ENCODE data around the gene NDUFV2.
"Not testable (repeated sequence)": the region's sequence is repeated elsewhere in the genome, so short reads cannot be mapped to it uniquely, and the experiment has no call there.

Gene NDUFV2

GRCh38 chr18:9157806-9158205 is 55.3 kb downstream of the NDUFV2 start:
- no peak for DNase-seq (ENCODE audit: low spot score)

- no peak for DNase-seq (ENCODE audit: low spot score)
These were observed 57.5 kb downstream of the NDUFV2 start for GRCh38 chr18:9160014-9160413.

- not testable (repeated sequence) for DNase-seq (ENCODE audit: low spot score)
These were observed 60.2 kb downstream of the NDUFV2 start for GRCh38 chr18:9162663-9163062.

GRCh38 chr18:9164149-9164548 is 61.6 kb downstream of the NDUFV2 start:
- DNase-seq (ENCODE audit: low spot score), result not testable (repeated sequence)

DNA sequence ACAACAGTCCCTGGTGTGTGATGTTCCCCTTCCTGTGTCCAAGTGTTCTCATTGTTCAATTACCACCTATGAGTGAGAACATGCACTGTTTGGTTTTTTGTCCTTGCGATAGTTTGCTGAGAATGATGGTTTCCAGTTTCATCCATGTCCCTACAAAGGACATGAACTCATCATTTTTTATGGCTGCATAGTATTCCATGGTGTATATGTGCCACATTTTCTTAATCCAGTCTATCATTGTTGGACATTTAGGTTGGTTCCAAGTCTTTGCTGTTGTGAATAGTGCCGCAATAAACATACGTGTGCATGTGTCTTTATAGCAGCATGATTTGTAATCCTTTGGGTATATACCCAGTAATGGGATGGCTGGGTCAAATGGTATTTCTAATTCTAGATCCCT is 63.4 kb downstream of the NDUFV2 start:
- DNase-seq (ENCODE audit: low spot score), result not testable (repeated sequence)

DNA sequence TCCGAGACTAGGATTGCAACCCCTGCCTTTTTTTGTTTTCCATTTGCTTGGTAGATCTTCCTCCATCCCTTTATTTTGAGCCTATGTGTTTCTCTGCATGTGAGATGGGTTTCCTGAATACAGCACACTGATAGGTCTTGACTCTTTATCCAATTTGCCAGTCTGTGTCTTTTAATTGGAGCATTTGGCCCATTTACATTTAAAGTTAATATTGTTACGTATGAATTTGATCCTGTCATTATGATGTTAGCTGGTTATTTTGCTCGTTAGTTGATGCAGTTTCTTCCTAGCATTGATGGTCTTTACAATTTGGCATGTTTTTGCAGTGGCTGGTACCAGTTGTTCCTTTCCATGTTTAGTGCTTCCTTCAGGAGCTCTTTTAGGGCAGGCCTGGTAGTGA is 67.0 kb downstream of the NDUFV2 start:
- not testable (repeated sequence) for DNase-seq (ENCODE audit: low spot score)

GRCh38 chr18:9171919-9172318 is 69.4 kb downstream of the NDUFV2 start:
- not testable (repeated sequence) for DNase-seq (ENCODE audit: low spot score)

DNA sequence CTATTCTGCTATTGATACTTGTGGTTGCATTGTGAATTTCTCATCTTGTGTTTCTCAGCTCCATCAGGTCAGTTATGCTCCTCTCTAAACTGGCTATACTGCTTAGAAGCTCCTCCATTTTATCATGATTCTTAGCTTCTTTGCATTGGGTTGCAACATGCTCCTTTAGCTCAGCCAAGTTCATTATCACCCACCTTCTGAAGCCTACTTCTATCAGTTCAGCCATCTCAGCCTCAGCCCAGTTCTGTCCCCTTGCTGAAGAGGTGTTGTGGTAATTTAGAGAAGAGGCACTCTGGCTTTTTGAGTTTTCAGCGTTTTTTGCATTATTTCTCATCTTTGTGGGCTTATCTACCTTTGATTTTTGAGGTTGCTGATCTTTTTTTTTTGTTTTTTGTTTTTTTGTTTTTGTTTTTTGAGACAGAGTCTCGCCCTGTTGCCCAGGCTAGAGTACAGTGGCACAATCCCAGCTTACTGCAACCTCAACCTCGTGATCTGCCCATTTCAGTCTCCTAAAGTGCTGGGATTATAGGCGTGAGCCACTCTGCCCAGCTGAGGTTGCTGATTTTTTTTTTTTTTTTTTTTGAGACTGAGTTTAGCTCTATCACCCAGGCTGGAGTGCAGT is 70.1 kb downstream of the NDUFV2 start:
- DNase-seq (ENCODE audit: low spot score), result no peak

DNA sequence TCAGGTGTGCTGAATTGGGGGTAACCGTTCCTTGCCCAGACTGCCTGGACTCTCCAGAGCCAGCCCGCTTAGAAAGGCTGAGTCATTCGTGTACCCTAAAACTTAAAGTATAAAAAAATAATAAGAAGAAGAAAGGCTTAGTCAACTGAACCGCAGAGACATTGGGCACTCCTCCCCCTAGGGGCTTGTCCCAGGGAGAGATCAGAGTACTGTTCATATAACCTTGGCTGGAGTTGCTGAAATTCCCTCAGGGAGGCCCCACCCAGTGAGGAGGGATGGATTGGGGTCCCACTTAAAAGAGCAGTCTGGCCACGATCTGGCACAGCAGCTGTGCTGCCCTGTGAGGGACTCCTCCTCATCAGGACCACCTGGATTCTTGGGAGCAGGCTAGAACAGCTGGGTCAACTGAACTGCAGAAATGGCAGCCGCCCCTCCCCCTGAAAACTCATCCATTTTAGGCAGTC is 71.3 kb downstream of the NDUFV2 start:
- DNase-seq (ENCODE audit: low spot score), result no peak

GRCh38 chr18:9174302-9174701 is 71.8 kb downstream of the NDUFV2 start:
- DNase-seq (ENCODE audit: low spot score), result no peak

- DNase-seq (ENCODE audit: low spot score), result no peak
These were observed 72.6 kb downstream of the NDUFV2 start for GRCh38 chr18:9175115-9175514.

GRCh38 chr18:9177031-9177430 is 74.5 kb downstream of the NDUFV2 start:
- DNase-seq (ENCODE audit: low spot score), result no peak

DNA sequence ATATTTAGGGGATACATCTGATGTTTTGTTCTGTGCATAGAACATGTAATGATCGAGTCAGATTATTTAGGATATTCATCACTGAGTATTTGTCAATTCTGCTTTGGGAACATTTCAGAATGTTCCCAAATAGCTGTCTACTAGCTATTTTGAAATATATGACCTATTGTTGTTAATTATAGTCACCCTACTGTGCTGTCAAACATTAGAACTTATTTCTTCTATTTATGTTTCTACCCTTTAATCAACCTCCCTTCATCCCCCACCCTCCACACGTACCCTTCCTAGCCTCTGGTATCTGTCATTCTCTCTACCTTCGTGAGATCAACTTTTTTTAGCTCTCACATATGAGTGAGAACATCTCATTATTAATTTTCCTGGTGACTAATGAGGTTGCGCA is 75.0 kb downstream of the NDUFV2 start:
- DNase-seq (ENCODE audit: low spot score), result no peak

DNA sequence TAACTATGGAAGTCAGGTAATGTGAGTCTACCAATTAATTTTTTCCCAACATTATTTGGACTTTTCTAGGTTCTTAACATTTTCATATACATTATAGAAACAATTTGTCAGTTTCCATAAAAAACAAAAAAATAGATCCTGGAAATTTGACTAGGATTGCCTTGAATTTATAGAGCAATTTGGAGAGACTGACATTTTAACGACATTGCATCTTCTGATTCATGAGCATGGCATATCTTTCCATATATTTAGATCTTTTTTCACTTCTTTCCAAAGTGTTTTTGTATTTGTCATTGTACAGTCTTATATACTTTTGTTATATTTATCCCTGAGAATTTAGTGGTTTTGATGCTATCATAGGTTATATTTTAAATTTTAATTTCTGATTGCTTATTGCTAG is 76.1 kb downstream of the NDUFV2 start:
- no peak for DNase-seq (ENCODE audit: low spot score)

DNA sequence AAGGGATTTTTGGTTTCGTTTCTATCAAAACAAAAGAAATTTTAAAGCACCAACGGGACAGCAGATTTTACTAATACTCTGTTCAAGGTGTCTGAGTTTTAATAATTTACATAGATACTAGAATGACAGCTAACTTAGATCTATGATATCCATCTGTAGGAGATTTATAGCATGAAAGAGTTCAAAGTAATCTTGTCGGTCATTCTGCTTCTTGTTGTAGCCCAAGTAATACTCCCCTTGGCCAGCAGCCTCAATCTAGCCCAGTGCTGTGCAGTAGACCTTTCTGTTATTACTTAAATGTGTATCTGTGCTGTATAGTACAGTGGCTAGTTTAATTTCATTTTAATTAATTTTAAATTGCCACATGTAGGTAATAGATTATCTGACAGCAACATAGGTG is 78.8 kb downstream of the NDUFV2 start:
- no peak for DNase-seq (ENCODE audit: low spot score)

DNA sequence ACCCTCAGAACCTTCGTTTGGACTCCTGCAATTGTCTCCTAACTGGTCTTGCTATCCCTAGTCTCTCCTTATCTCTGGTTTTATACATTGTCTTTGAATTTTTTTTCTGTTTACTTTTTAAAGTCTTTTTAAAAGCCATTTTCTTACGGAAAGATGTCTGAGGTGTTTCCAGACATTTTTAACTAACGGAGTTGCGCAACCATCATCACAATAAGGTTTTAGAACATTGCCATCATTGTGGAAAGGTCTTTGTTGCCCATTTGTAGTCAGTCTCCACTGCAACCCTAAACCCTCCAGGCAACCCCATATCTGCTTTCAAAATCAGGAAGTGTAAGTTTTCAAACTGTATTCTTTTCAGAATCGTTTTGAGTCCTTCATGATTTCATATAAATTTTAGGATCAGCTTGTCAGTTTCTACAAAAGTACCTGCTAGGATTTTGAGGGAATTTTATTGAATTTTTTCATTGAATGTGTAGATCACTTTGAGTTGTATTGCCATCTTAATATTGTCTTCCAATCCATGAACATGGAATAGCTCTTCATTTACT is 80.4 kb downstream of the NDUFV2 start:
- DNase-seq (ENCODE audit: low spot score), result no peak

Measured in LoVo (cell line).